ENCODE measurements around the gene CRB2. TPM values are rescaled to one million over a fixed set of nuclear protein-coding genes. Genes with fewer than 3 reads are reported as not detected.

CRB2 gene
- total and polyA plus RNA-seq, 7 donors, result 0.01 to 0.05 (median 0.03) TPM; not detected in 4

DNA sequence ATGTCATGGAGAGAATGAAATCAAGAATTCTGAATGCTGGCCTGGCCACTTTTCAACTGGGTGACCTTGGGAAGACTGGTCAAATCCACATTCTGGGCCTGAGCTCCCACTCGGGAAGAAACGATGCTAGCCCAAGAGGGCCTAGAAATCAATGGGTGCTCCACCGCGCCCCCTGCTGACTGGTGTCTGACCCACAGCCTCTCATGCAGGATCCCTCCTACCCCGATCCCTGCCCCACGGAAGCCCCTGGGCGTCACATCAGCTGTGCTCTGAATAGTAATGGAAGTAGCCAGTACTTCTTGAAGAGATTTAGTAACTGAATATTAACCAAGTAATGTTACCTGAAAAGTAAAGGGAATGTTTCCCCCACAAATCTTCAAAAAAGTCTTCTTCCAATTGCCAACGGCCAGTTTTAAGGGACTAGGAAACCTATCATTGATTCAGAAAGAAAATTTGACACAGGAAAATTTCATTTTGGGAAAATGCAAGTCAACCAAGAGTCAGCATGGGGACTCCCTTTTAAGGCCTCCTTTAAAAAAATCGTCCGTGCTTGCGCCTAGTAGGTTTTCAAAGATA, 43.9 kb downstream of the CRB2 start:
- Histone ChIP-seq H3K4me3 (no peak overlapping the region), H3K4me1 (no peaks in the 10 kb centered on the region), H3K9me3 (no peaks in the 10 kb centered on the region), H3K27me3 (ENCODE audit: insufficient read depth in 3 of 3, low read length in 2 of 3) (no peaks in the 10 kb centered on the region), H3K27ac (no peak overlapping the region), H3K36me3 (ENCODE audit: insufficient read depth in 1 of 2, low read depth in 1 of 2) (no peaks in the 10 kb centered on the region)
- TF ChIP-seq, protein P1, sequence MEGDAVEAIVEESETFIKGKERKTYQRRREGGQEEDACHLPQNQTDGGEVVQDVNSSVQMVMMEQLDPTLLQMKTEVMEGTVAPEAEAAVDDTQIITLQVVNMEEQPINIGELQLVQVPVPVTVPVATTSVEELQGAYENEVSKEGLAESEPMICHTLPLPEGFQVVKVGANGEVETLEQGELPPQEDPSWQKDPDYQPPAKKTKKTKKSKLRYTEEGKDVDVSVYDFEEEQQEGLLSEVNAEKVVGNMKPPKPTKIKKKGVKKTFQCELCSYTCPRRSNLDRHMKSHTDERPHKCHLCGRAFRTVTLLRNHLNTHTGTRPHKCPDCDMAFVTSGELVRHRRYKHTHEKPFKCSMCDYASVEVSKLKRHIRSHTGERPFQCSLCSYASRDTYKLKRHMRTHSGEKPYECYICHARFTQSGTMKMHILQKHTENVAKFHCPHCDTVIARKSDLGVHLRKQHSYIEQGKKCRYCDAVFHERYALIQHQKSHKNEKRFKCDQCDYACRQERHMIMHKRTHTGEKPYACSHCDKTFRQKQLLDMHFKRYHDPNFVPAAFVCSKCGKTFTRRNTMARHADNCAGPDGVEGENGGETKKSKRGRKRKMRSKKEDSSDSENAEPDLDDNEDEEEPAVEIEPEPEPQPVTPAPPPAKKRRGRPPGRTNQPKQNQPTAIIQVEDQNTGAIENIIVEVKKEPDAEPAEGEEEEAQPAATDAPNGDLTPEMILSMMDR (IDR thresholded peaks at IDR 0.05), result peak; percentile 10
- ATAC-seq (no peak), DNase-seq (no peak)
- 80 to 82% (median 80%) methylated on average over 11 of the region's 11 CpGs for WGBS, 3 donors
- intact Hi-C loops (cut with DNase I), result loop anchor here in 1 of 2 donors (5.0 kb wide), 1 partner anchor 642 kb away; no protein-coding TSS in a partner anchor

DNA sequence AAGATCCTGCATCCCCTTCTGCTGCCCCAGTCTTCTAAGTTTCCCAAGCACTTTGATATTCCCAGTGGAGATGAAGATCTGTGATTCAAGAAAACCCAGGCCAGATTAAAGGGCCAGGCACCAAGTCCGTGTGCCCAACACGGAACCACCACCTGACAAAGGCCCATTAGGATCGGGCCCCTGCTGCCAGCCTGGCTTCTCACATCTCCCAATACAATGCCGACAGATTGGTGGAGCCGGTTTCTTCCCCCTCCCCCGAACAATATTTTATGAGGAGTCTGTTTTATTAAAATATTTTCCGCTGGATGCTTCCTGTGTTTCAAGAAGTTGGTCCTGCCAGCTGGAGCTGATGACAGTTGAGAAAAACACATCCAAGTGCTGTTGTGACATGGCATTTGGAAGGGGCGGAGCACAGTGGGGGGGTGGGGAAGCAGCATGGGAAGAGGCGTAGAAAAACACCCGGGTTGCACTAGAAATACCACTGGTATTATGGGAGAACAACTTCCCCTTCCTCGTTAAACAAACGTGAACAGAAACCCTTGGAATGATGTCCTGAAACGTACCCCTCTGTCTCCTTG, 45.0 kb downstream of the CRB2 start:
- 73 to 76% (median 75%) methylated on average over 13 of the region's 13 CpGs for WGBS, 3 donors
- H3K27ac ChIP-seq, result no peak overlapping the region
- TF ChIP-seq, protein P1 (IDR thresholded peaks at IDR 0.05), result no peak
- no peaks in the 10 kb centered on the region for H3K36me3 ChIP-seq (ENCODE audit: insufficient read depth in 1 of 2, low read depth in 1 of 2)
- no peak for ATAC-seq
- no peak overlapping the region for H3K4me3 ChIP-seq
- no peak for DNase-seq
- no peaks in the 10 kb centered on the region for H3K27me3 ChIP-seq (ENCODE audit: insufficient read depth in 3 of 3, low read length in 2 of 3)
- H3K4me1 ChIP-seq, result no peaks in the 10 kb centered on the region
- no peaks in the 10 kb centered on the region for H3K9me3 ChIP-seq
- intact Hi-C loops (cut with DNase I), result loop anchor here in 1 of 2 donors (5.0 kb wide), 1 partner anchor 641 kb away; no protein-coding TSS in a partner anchor

DNA sequence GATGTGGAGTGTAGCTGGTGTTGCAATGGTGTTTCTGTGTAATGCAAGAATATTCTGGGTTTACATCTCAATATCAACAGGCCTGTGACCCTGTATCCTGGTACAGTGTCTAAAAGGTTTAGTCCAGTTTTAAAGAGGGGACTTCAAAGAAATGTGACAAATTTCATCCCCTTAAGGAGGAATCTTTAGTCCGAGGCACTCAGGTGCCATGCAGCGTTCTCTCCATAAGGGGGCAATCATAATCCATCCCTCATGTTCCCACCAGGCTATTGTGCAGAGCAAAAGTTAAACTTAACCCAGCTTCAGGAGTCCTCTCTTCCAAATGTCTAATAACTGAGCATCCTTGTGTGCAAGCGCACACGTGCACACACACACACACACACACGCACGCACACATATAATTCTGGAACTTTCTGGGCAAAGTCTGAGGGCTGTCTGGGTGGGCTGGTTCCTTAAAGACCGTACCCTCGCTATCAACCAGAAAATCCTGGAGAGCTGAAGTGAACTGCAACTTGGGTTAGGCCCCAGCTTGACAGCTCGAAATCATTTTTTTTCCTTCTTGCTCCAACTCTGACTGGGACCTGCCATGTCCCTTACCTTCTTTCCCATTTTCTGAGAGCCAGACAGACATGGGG, 46.0 kb downstream of the CRB2 start:
- no peak overlapping the region for H3K4me3 ChIP-seq
- intact Hi-C loops (cut with DNase I), result loop anchor here in 1 of 2 donors (5.0 kb wide), 1 partner anchor 640 kb away; no protein-coding TSS in a partner anchor
- no peaks in the 10 kb centered on the region for H3K9me3 ChIP-seq
- no peaks in the 10 kb centered on the region for H3K4me1 ChIP-seq
- no peak overlapping the region for H3K27ac ChIP-seq
- 54 to 69% (median 60%) methylated on average over 9 of the region's 9 CpGs for WGBS, 3 donors
- no peaks in the 10 kb centered on the region for H3K27me3 ChIP-seq (ENCODE audit: insufficient read depth in 3 of 3, low read length in 2 of 3)
- ATAC-seq, result peak; percentile 46 to 68 (median 65)
- DNase-seq, result no peak
- H3K36me3 ChIP-seq (ENCODE audit: insufficient read depth in 1 of 2, low read depth in 1 of 2), result no peaks in the 10 kb centered on the region
- TF ChIP-seq, protein P1 (IDR thresholded peaks at IDR 0.05), result peak; percentile 64

DNA sequence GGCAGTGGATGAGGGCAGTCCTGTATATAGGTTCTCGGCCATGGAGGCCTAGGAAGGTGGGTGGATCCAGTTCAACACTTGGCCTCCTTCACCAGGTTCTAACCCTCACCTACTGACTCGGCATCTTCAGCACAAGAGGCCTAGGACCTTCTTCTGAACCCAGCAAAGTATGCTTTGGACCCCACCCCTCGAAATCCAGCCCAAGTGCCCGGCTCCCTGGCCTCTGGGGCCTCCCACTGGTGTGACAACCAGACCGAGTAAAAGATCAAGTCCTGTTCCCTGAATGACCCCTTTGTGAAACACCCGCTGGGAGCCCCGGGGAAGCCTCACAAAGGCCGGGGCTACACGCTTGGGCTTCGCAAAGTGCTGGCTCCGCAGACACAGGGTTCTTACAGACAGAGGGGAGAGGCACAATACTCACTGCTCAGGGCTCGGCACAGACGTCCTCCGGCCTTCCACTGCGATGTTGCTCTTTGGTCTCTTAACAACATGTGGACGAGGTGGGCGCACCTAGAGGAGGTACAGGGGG, 47.0 kb downstream of the CRB2 start:
- 91 to 96% (median 93%) methylated on average over 17 of the region's 17 CpGs for WGBS, 3 donors

More for the DNA sequence above, 47.0 kb downstream of the CRB2 start:
- Histone ChIP-seq H3K4me3 (no peak overlapping the region), H3K27me3 (ENCODE audit: insufficient read depth in 3 of 3, low read length in 2 of 3) (no peaks in the 10 kb centered on the region), H3K9me3 (no peaks in the 10 kb centered on the region), H3K36me3 (ENCODE audit: insufficient read depth in 1 of 2, low read depth in 1 of 2) (no peaks in the 10 kb centered on the region), H3K4me1 (no peaks in the 10 kb centered on the region), H3K27ac (no peak overlapping the region)
- DNase-seq (no peak), ATAC-seq (no peak)
- TF ChIP-seq, protein P1 (IDR thresholded peaks at IDR 0.05), result no peak
- intact Hi-C loops (cut with DNase I), result loop anchor here in 1 of 2 donors (5.0 kb wide), 1 partner anchor 639 kb away; no protein-coding TSS in a partner anchor

Data from psoas muscle (tissue), 8 donors.